Endothelial cell (in vitro differentiated cells): ENCODE data around the gene TFCP2L1. TPM values are rescaled to one million over a fixed set of nuclear protein-coding genes. Genes with fewer than 3 reads are reported as not detected.

ENCODE experiments used
- DNase-seq: peaks from one replicate; pipeline ENCODE4 v3.0.0; 2021; ENCODE audit warnings: low spot score
- H3K27ac Mint-ChIP-seq: one replicate; pipeline ENCODE4 v1.8.0; 2021; ENCODE audit warnings: mixed read lengths, inconsistent platforms; ENCODE audit not compliant: unreplicated experiment
- H3K27me3 Mint-ChIP-seq: one replicate; pipeline ENCODE4 v1.8.0; 2021; ENCODE audit warnings: mild to moderate bottlenecking, moderate library complexity, mixed read lengths, inconsistent platforms; ENCODE audit not compliant: unreplicated experiment
- H3K36me3 Mint-ChIP-seq: one replicate; pipeline ENCODE4 v1.8.0; 2021; ENCODE audit warnings: mild to moderate bottlenecking, low read depth, mixed read lengths, inconsistent platforms; ENCODE audit not compliant: unreplicated experiment
- H3K4me1 Mint-ChIP-seq: one replicate; pipeline ENCODE4 v1.8.0; 2021; ENCODE audit warnings: mild to moderate bottlenecking, mixed read lengths, inconsistent platforms; ENCODE audit not compliant: unreplicated experiment
- H3K4me3 Mint-ChIP-seq: one replicate; pipeline ENCODE4 v1.8.0; 2021; ENCODE audit warnings: mild to moderate bottlenecking, mixed read lengths, inconsistent platforms; ENCODE audit not compliant: unreplicated experiment
- H3K9me3 Mint-ChIP-seq: one replicate; pipeline ENCODE4 v1.8.0; 2021; ENCODE audit warnings: mixed read lengths, inconsistent platforms; ENCODE audit not compliant: unreplicated experiment
- CTCF ChIP-seq: fragments of 200-600 bp; sonication (generic); IDR thresholded peaks from one replicate; pipeline ENCODE4 v1.5.0; 2021; ENCODE audit warnings: antibody characterized with exemption; ENCODE audit not compliant: unreplicated experiment
- total RNA-seq: library from RNA; stranded (reverse); fragmentation: NEBNext Ultra II Directional; extraction: Animal tissue kit (Norgen Biotek cat#: 25700); gene quantifications from one replicate; pipeline ENCODE4 v1.2.1, GENCODE V29; 2021; ENCODE audit not compliant: unreplicated experiment

The TFCP2L1 gene
- total RNA-seq, 1 donor from 2014 or later = 1.7 TPM

- no peak for DNase-seq
- no peaks in the 10 kb centered on the region for H3K9me3 Mint-ChIP-seq
- H3K4me1 Mint-ChIP-seq = no peaks in the 10 kb centered on the region
- H3K27me3 Mint-ChIP-seq = peaks cover 5% of the 10 kb centered on the region
- no peaks in the 10 kb centered on the region for H3K36me3 Mint-ChIP-seq
- H3K27ac Mint-ChIP-seq = no peak overlapping the region
- no peak for TF ChIP-seq CTCF
- H3K4me3 Mint-ChIP-seq = no peak overlapping the region
Observed at GRCh38 chr2:121239471-121239870, 45.5 kb downstream of the TFCP2L1 start.

- DNase-seq = no peak
- H3K36me3 Mint-ChIP-seq = no peaks in the 10 kb centered on the region
- no peak overlapping the region for H3K4me3 Mint-ChIP-seq
- H3K27me3 Mint-ChIP-seq = peaks cover 5% of the 10 kb centered on the region
- no peak for TF ChIP-seq CTCF
- no peaks in the 10 kb centered on the region for H3K9me3 Mint-ChIP-seq
- no peaks in the 10 kb centered on the region for H3K4me1 Mint-ChIP-seq
- no peak overlapping the region for H3K27ac Mint-ChIP-seq
Observed at GRCh38 chr2:121238828-121239227, 46.2 kb downstream of the TFCP2L1 start.

GRCh38 chr2:121237980-121238665 is 46.9 kb downstream of the TFCP2L1 start:
- Mint-ChIP-seq H3K27me3 (peaks cover 5% of the 10 kb centered on the region), H3K27ac (no peak overlapping the region), H3K4me3 (no peak overlapping the region), H3K9me3 (no peaks in the 10 kb centered on the region), H3K4me1 (no peaks in the 10 kb centered on the region), H3K36me3 (no peaks in the 10 kb centered on the region)
- TF ChIP-seq CTCF = no peak
- no peak for DNase-seq

- Mint-ChIP-seq H3K36me3 (no peaks in the 10 kb centered on the region), H3K4me3 (no peak overlapping the region), H3K27ac (no peak overlapping the region), H3K9me3 (no peaks in the 10 kb centered on the region), H3K4me1 (no peaks in the 10 kb centered on the region), H3K27me3 (peaks cover 5% of the 10 kb centered on the region)
- no peak for TF ChIP-seq CTCF
- no peak for DNase-seq
Observed at GRCh38 chr2:121237336-121237979, 47.5 kb downstream of the TFCP2L1 start.

- no peak for DNase-seq
- Mint-ChIP-seq H3K4me3 (no peak overlapping the region), H3K36me3 (no peaks in the 10 kb centered on the region), H3K27me3 (peaks cover 6% of the 10 kb centered on the region), H3K27ac (no peak overlapping the region), H3K9me3 (no peaks in the 10 kb centered on the region), H3K4me1 (no peaks in the 10 kb centered on the region)
- no peak for TF ChIP-seq CTCF
Observed at GRCh38 chr2:121236650-121237180, 48.3 kb downstream of the TFCP2L1 start.
